ENCODE data around the gene CTBS. TPM values are rescaled to one million over a fixed set of nuclear protein-coding genes. Genes with fewer than 3 reads are reported as not detected.
A peak's percentile ranks its signal among the peaks of the same experiment; 100 is the strongest.

Gene CTBS
- total and polyA plus RNA-seq, 2 of the 13 experiments (the other 11 are each of a cell fraction or from before 2014, with no cell fraction given), result 4.7 to 12.4 TPM

- no peaks in the 10 kb centered on the region for H3K36me3 ChIP-seq (replicated peaks in 1 of 2; ENCODE audit: control insufficient read depth in 1 of 2, insufficient read depth in 2 of 2, low read length in 2 of 2)
- ATAC-seq (no peak), DNase-seq (ENCODE audit: low spot score) (no peak), FAIRE-seq (no peak)
- POLR2A ChIA-PET, result no interaction called here
- intact Hi-C loops (cut with micrococcal nuclease; ENCODE audit: unreplicated experiment) (no loop called here), in situ Hi-C loops (cut with HindIII; ENCODE audit: extremely low pct_ligation_motif_present, low pct_unique_long_range_greater_than_20kb) (no loop called here)
- H3K27me3 ChIP-seq (ENCODE audit: control insufficient read depth in 1 of 2, insufficient read depth in 2 of 2, low read length in 2 of 2), result no peaks in the 10 kb centered on the region
- peaks cover 3% of the 10 kb centered on the region for H3K79me2 ChIP-seq (ENCODE audit: insufficient read depth, low read length)
- BruUV-seq (replicated peaks), result no TSS peak
- H2AFZ ChIP-seq (ENCODE audit: low read length), result no peak overlapping the region
- CTCF ChIA-PET (ENCODE audit: low intra/inter-chr PET ratio, low total read pairs), result no interaction called here
- TF ChIP-seq SKIL (CRISPR knock-in tag; IDR thresholded peaks at IDR 0.05; ENCODE audit: borderline replicate concordance), result no peak
- H3K4me2 ChIP-seq (ENCODE audit: low read depth, low read length), result no peak overlapping the region
- no peaks in the 10 kb centered on the region for H4K20me1 ChIP-seq (ENCODE audit: insufficient read depth, low read length)
- WGBS (ENCODE audit: low lambda C conversion rate), result 90% methylated on average over 3 of the region's 3 CpGs
- peaks cover 19% of the 10 kb centered on the region for H3K4me1 ChIP-seq (ENCODE audit: insufficient read depth, low read length)
- no peaks in the 10 kb centered on the region for H3K9me3 ChIP-seq (ENCODE audit: low read length)
- no peak overlapping the region for H3K9ac ChIP-seq (ENCODE audit: insufficient read depth, low read depth, low read length)
- H3K4me3 ChIP-seq (replicated peaks in 1 of 3; ENCODE audit: insufficient read depth in 1 of 3, low read depth in 2 of 3, low read length in 3 of 3), result no peak overlapping the region
- H3K27ac ChIP-seq (ENCODE audit: extremely low read length, insufficient read depth, low read length), result no peak overlapping the region
These were observed 63.6 kb downstream of the CTBS start for GRCh38 chr1:84510668-84511067.

- intact Hi-C loops (cut with micrococcal nuclease; ENCODE audit: unreplicated experiment) (no loop called here), in situ Hi-C loops (cut with HindIII; ENCODE audit: extremely low pct_ligation_motif_present, low pct_unique_long_range_greater_than_20kb) (no loop called here)
- POLR2A ChIA-PET, result no interaction called here
- CTCF ChIA-PET (ENCODE audit: low intra/inter-chr PET ratio, low total read pairs), result no interaction called here
- Histone ChIP-seq H3K9ac (ENCODE audit: insufficient read depth, low read depth, low read length) (no peak overlapping the region), H3K36me3 (replicated peaks in 1 of 2; ENCODE audit: control insufficient read depth in 1 of 2, insufficient read depth in 2 of 2, low read length in 2 of 2) (no peaks in the 10 kb centered on the region), H3K27me3 (ENCODE audit: control insufficient read depth in 1 of 2, insufficient read depth in 2 of 2, low read length in 2 of 2) (no peaks in the 10 kb centered on the region), H3K4me1 (ENCODE audit: insufficient read depth, low read length) (peaks cover 19% of the 10 kb centered on the region), H3K9me3 (ENCODE audit: low read length) (no peaks in the 10 kb centered on the region), H4K20me1 (ENCODE audit: insufficient read depth, low read length) (no peaks in the 10 kb centered on the region; the same call in 1 of the 2 replicates), H3K4me2 (ENCODE audit: low read depth, low read length) (no peak overlapping the region), H2AFZ (ENCODE audit: low read length) (no peak overlapping the region), H3K79me2 (ENCODE audit: insufficient read depth, low read length) (peaks cover 8% of the 10 kb centered on the region), H3K4me3 (replicated peaks in 1 of 3; ENCODE audit: insufficient read depth in 1 of 3, low read depth in 2 of 3, low read length in 3 of 3) (no peak overlapping the region), H3K27ac (ENCODE audit: extremely low read length, insufficient read depth, low read length) (no peak overlapping the region)
- FAIRE-seq (no peak), ATAC-seq (no peak), DNase-seq (ENCODE audit: low spot score) (no peak)
- 96% methylated on average over 2 of the region's 2 CpGs for WGBS (ENCODE audit: low lambda C conversion rate)
- TF ChIP-seq MAFF (IDR thresholded peaks at IDR 0.05; ENCODE audit: low read depth, low read length), result peak; percentile 83
- peak; percentile 86 to 92 for TF ChIP-seq MAFK (conservative IDR thresholded peaks at IDR 0.05 in 1 of 2, IDR thresholded peaks at IDR 0.05 in 1 of 2; ENCODE audit: low read length in 2 of 2)
- no peak for TF ChIP-seq EP300 (IDR thresholded peaks at IDR 0.05; ENCODE audit: low read depth in 2 of 2, low read length in 2 of 2)
- TF ChIP-seq EP300 (CRISPR knock-in tag; IDR thresholded peaks at IDR 0.05; ENCODE audit: borderline replicate concordance), result no peak
- no TSS peak for BruUV-seq (replicated peaks)
These were observed 64.1 kb downstream of the CTBS start for GRCh38 chr1:84510165-84510564.

All from HepG2 (cell line).